Endothelial cell of umbilical vein (primary cell): ENCODE data around the gene NDST3.

Source experiments
- CTCF ChIP-seq, 2 donors: IDR thresholded peaks; 1 replicate in 1 of 2; 2 replicates in 1 of 2; pipeline ENCODE4 v1.5.1; 2011; ENCODE audit warnings: low read length in 2 of 2, mild to moderate bottlenecking in 2 of 2, moderate library complexity in 2 of 2, control low read depth in 1 of 2, inconsistent platforms in 1 of 2, low read depth in 1 of 2; ENCODE audit not compliant: insufficient read depth in 1 of 2; ENCODE audit errors: extremely low read depth in 1 of 2
- EZH2 ChIP-seq: IDR thresholded peaks from 2 replicates; pipeline ENCODE4 v1.6.1; 2012; ENCODE audit warnings: borderline replicate concordance, low read depth, mild to moderate bottlenecking, moderate library complexity, low read length, inconsistent platforms; ENCODE audit not compliant: severe bottlenecking
- JUN ChIP-seq: IDR thresholded peaks from 2 replicates; pipeline ENCODE4 v1.6.1; 2011; ENCODE audit warnings: borderline replicate concordance, low read depth; ENCODE audit not compliant: insufficient read length, insufficient read depth
- POLR2A ChIP-seq: IDR thresholded peaks from 2 replicates; pipeline ENCODE4 v1.6.1; 2012; ENCODE audit warnings: low read depth, mild to moderate bottlenecking, control low read depth, low read length
- POLR2AphosphoS5 ChIP-seq: IDR thresholded peaks from 2 replicates; pipeline ENCODE4 v1.6.1; 2012; ENCODE audit warnings: low read depth, mild to moderate bottlenecking, control low read depth, low read length, moderate library complexity; ENCODE audit not compliant: insufficient read depth

- peak in 1 of 2 donors; percentile 5 for TF ChIP-seq CTCF (IDR thresholded peaks at IDR 0.05; ENCODE audit: extremely low read depth in 1 of 2, insufficient read depth in 1 of 2, low read depth in 1 of 2, low read length in 2 of 2)
- TF ChIP-seq POLR2A, result no peak
- no peak for TF ChIP-seq POLR2AphosphoS5
- TF ChIP-seq EZH2, result no peak
- no peak for TF ChIP-seq JUN
These were observed 22.1 kb upstream of the NDST3 start for GRCh38 chr4:118012142-118012541.
